GM23338 (cell line): Measurements from ENCODE around the gene MFSD6. TPM values are rescaled to one million over a fixed set of nuclear protein-coding genes. Genes with fewer than 3 reads are reported as not detected.

ENCODE experiments used
- ATAC-seq: fragments of 200-7000 bp; cut with Tn5 transposase; 3 replicates; pipeline ENCODE4 v1.9.1; 2020
- DNase-seq: peaks from one replicate; pipeline ENCODE4 v3.0.0-alpha.2; 2015; ENCODE audit warnings: low spot score
- H2AFZ ChIP-seq: fragments of 200-600 bp; sonication (generic); 2 replicates; pipeline ENCODE4 v1.8.0; 2016; ENCODE audit warnings: antibody characterized with exemption, mild to moderate bottlenecking, moderate library complexity
- H3F3A ChIP-seq: fragments of 200-600 bp; sonication (generic); replicated peaks from 2 replicates; pipeline ENCODE4 v1.8.0; 2017; ENCODE audit warnings: antibody characterized with exemption, mixed run types, low read depth
- H3K27ac ChIP-seq: fragments of 200-600 bp; sonication (generic); 2 replicates; pipeline ENCODE4 v1.6.1; 2016; ENCODE audit warnings: low read depth
- H3K27me3 ChIP-seq: fragments of 200-600 bp; sonication (generic); 2 replicates; pipeline ENCODE4 v1.8.0; 2016; ENCODE audit warnings: mild to moderate bottlenecking, mixed run types, moderate library complexity; ENCODE audit not compliant: insufficient read depth
- H3K36me3 ChIP-seq: fragments of 200-600 bp; sonication (generic); 2 replicates; pipeline ENCODE4 v1.8.0; 2016; ENCODE audit warnings: mild to moderate bottlenecking; ENCODE audit not compliant: insufficient read depth
- H3K4me1 ChIP-seq: fragments of 200-600 bp; sonication (generic); 2 replicates; pipeline ENCODE4 v1.8.0; 2016; ENCODE audit warnings: mild to moderate bottlenecking, moderate library complexity; ENCODE audit not compliant: insufficient read depth
- H3K4me2 ChIP-seq: fragments of 200-600 bp; sonication (generic); 2 replicates; pipeline ENCODE4 v1.7.1; 2017; ENCODE audit warnings: mixed run types
- H3K4me3 ChIP-seq: fragments of 200-600 bp; sonication (generic); 2 replicates; pipeline ENCODE4 v1.6.1; 2016; ENCODE audit warnings: mixed run types
- H3K79me2 ChIP-seq: fragments of 200-600 bp; sonication (generic); replicated peaks from 2 replicates; pipeline ENCODE4 v1.8.0; 2017; ENCODE audit warnings: mild to moderate bottlenecking; ENCODE audit not compliant: insufficient read depth
- H3K9me2 ChIP-seq: fragments of 200-600 bp; sonication (generic); 2 replicates; pipeline ENCODE4 v1.8.0; 2017; ENCODE audit not compliant: insufficient read depth
- H4K20me1 ChIP-seq: fragments of 200-600 bp; sonication (generic); replicated peaks from 2 replicates; pipeline ENCODE4 v1.8.0; 2017; ENCODE audit warnings: mild to moderate bottlenecking; ENCODE audit not compliant: insufficient read depth
- H3K27ac Mint-ChIP-seq: 2 replicates; pipeline ENCODE4 v1.8.0; 2020; ENCODE audit warnings: inconsistent platforms, mild to moderate bottlenecking, moderate library complexity, mixed read lengths
- H3K27me3 Mint-ChIP-seq: 3 replicates; pipeline ENCODE4 v1.8.0; 2022; ENCODE audit warnings: low read depth, mild to moderate bottlenecking, moderate library complexity, mixed read lengths, inconsistent platforms; ENCODE audit not compliant: insufficient read depth, poor library complexity
- H3K36me3 Mint-ChIP-seq: 3 replicates; pipeline ENCODE4 v1.8.0; 2021; ENCODE audit warnings: low read depth, mild to moderate bottlenecking, inconsistent platforms, moderate library complexity, mixed read lengths
- H3K4me1 Mint-ChIP-seq: 3 replicates; pipeline ENCODE4 v1.8.0; 2020; ENCODE audit warnings: mild to moderate bottlenecking, inconsistent platforms, mixed read lengths
- H3K4me3 Mint-ChIP-seq: 3 replicates; pipeline ENCODE4 v1.8.0; 2021; ENCODE audit warnings: moderate library complexity, mild to moderate bottlenecking, inconsistent platforms, mixed read lengths
- H3K9me3 Mint-ChIP-seq: 3 replicates; pipeline ENCODE4 v1.8.0; 2020; ENCODE audit warnings: moderate library complexity, mild to moderate bottlenecking, inconsistent platforms, mixed read lengths
- CREB1 ChIP-seq: fragments of 250-450 bp; sonication (Bioruptor Pico); IDR thresholded peaks from 2 replicates; pipeline ENCODE4 v1.5.0; 2020; ENCODE audit warnings: low read depth, mild to moderate bottlenecking, moderate library complexity
- CTCF ChIP-seq, 2 experiments: fragments of 200-600 bp in 1 of 2; sonication (generic) in 1 of 2; conservative IDR thresholded peaks; 2 replicates each; pipeline versions ENCODE4 v1.5.1 to v1.6.1; 2016 to 2017; ENCODE audit warnings: antibody characterized with exemption in 2 of 2, low read depth in 2 of 2, mild to moderate bottlenecking in 2 of 2, moderate library complexity in 1 of 2
- ETS1 ChIP-seq: IDR thresholded peaks from 2 replicates; pipeline ENCODE4 v1.6.1; 2016; ENCODE audit warnings: antibody characterized with exemption
- EZH2 ChIP-seq: fragments of 200-600 bp; sonication (generic); IDR thresholded peaks from one replicate; pipeline ENCODE4 v1.8.0; 2017; ENCODE audit warnings: antibody characterized with exemption, mild to moderate bottlenecking, low read depth; ENCODE audit not compliant: unreplicated experiment
- EZH2phosphoT487 ChIP-seq: fragments of 200-600 bp; sonication (generic); IDR thresholded peaks from one replicate; pipeline ENCODE4 v1.8.1; 2018; ENCODE audit warnings: antibody characterized with exemption; ENCODE audit not compliant: unreplicated experiment
- JUNB ChIP-seq: IDR thresholded peaks from one replicate; pipeline ENCODE4 v1.6.1; 2016; ENCODE audit warnings: antibody characterized with exemption; ENCODE audit not compliant: unreplicated experiment
- NANOG ChIP-seq: IDR thresholded peaks from 2 replicates; pipeline ENCODE4 v1.6.1; 2016; ENCODE audit warnings: antibody characterized with exemption, borderline replicate concordance
- REST ChIP-seq: IDR thresholded peaks from one replicate; pipeline ENCODE4 v1.6.1; 2018; ENCODE audit warnings: antibody characterized with exemption; ENCODE audit not compliant: unreplicated experiment
- STAT1 ChIP-seq: IDR thresholded peaks from one replicate; pipeline ENCODE4 v1.6.1; 2016; ENCODE audit warnings: antibody characterized with exemption; ENCODE audit not compliant: unreplicated experiment
- ZNF114 ChIP-seq: fragments of 250-450 bp; sonication (Bioruptor Pico); IDR thresholded peaks from 2 replicates; pipeline ENCODE4 v1.5.0; 2020; ENCODE audit warnings: mild to moderate bottlenecking, moderate library complexity
- ZNF331 ChIP-seq: fragments of 250-450 bp; sonication (Bioruptor Pico); IDR thresholded peaks from 2 replicates; pipeline ENCODE4 v1.5.0; 2020; ENCODE audit warnings: low read depth, mild to moderate bottlenecking, moderate library complexity
- polyA plus RNA-seq: library from polyadenylated mRNA; unstranded; fragments of >200 nt; fragmentation: Nextera tagmentation; extraction: Ambion mirVana; gene quantifications from 2 replicates; pipeline ENCODE4 v1.2.1, GENCODE V29; 2016
- total RNA-seq: library from RNA; depleted of rRNA; stranded (reverse); fragments of >200 nt; shearing (Covaris generic); gene quantifications from 2 replicates; pipeline ENCODE4 v1.2.3, GENCODE V29; 2014

MFSD6 gene
- total and polyA plus RNA-seq, 2 experiments from 2014 or later: 2.3 to 9.6 TPM

- TF ChIP-seq CREB1 (CRISPR knock-in tag) (no peak), ETS1 (no peak), EZH2phosphoT487 (no peak), REST (no peak), ZNF331 (CRISPR knock-in tag) (no peak), NANOG (no peak), JUNB (no peak), STAT1 (no peak), ZNF114 (CRISPR knock-in tag) (no peak)
- Histone ChIP-seq H4K20me1 (no peaks in the 10 kb centered on the region), H3K27ac (no peak overlapping the region), H3K79me2 (no peaks in the 10 kb centered on the region), H3K4me3 (no peak overlapping the region), H3K27me3 (no peaks in the 10 kb centered on the region), H3K36me3 (peaks cover 6% of the 10 kb centered on the region; the same call in 1 of the 2 replicates), H3F3A (no peaks in the 10 kb centered on the region), H3K4me1 (no peaks in the 10 kb centered on the region), H2AFZ (no peak overlapping the region), H3K4me2 (no peak overlapping the region), H3K9me2 (no peaks in the 10 kb centered on the region)
- Mint-ChIP-seq H3K4me1 (no peaks in the 10 kb centered on the region), H3K4me3 (no peak overlapping the region), H3K36me3 (peaks cover 18% of the 10 kb centered on the region), H3K27ac (no peak overlapping the region), H3K27me3 (peaks cover 2% of the 10 kb centered on the region), H3K9me3 (peaks cover 21% of the 10 kb centered on the region)
- ATAC-seq (no peak), DNase-seq (no peak)
Measured at GRCh38 chr2:190545093-190545492, 136.9 kb downstream of the MFSD6 start.

- Histone ChIP-seq H3K9me2 (no peaks in the 10 kb centered on the region), H3K4me2 (no peak overlapping the region), H3K4me3 (no peak overlapping the region), H4K20me1 (no peaks in the 10 kb centered on the region), H3K27me3 (no peaks in the 10 kb centered on the region), H3K27ac (no peak overlapping the region), H3K4me1 (no peaks in the 10 kb centered on the region), H2AFZ (no peak overlapping the region), H3F3A (no peaks in the 10 kb centered on the region), H3K79me2 (no peaks in the 10 kb centered on the region), H3K36me3 (no peaks in the 10 kb centered on the region)
- Mint-ChIP-seq H3K36me3 (peaks cover 11% of the 10 kb centered on the region), H3K4me1 (no peaks in the 10 kb centered on the region), H3K27ac (no peak overlapping the region; the same call in 1 of the 2 replicates), H3K4me3 (no peak overlapping the region), H3K27me3 (peaks cover 2% of the 10 kb centered on the region), H3K9me3 (peaks cover 14% of the 10 kb centered on the region)
- DNase-seq (no peak), ATAC-seq (no peak)
- TF ChIP-seq JUNB: no peak
- no peak for TF ChIP-seq CTCF (conservative IDR thresholded peaks at IDR 0.05; ENCODE audit: low read depth in 2 of 2)
- TF ChIP-seq STAT1: no peak
- no peak for TF ChIP-seq EZH2phosphoT487
- TF ChIP-seq EZH2: no peak
- TF ChIP-seq ZNF331 (CRISPR knock-in tag): no peak
- TF ChIP-seq NANOG: no peak
- TF ChIP-seq ETS1: no peak
- no peak for TF ChIP-seq CREB1 (CRISPR knock-in tag)
Measured at GRCh38 chr2:190545555-190546385, 137.6 kb downstream of the MFSD6 start.
